Measurements from ENCODE around the gene GRIN2A. TPM values are rescaled to one million over a fixed set of nuclear protein-coding genes. Genes with fewer than 3 reads are reported as not detected.

GRIN2A gene
- total and polyA plus RNA-seq, 8 donors = 0.06 to 9.8 (median 0.86) TPM

DNA sequence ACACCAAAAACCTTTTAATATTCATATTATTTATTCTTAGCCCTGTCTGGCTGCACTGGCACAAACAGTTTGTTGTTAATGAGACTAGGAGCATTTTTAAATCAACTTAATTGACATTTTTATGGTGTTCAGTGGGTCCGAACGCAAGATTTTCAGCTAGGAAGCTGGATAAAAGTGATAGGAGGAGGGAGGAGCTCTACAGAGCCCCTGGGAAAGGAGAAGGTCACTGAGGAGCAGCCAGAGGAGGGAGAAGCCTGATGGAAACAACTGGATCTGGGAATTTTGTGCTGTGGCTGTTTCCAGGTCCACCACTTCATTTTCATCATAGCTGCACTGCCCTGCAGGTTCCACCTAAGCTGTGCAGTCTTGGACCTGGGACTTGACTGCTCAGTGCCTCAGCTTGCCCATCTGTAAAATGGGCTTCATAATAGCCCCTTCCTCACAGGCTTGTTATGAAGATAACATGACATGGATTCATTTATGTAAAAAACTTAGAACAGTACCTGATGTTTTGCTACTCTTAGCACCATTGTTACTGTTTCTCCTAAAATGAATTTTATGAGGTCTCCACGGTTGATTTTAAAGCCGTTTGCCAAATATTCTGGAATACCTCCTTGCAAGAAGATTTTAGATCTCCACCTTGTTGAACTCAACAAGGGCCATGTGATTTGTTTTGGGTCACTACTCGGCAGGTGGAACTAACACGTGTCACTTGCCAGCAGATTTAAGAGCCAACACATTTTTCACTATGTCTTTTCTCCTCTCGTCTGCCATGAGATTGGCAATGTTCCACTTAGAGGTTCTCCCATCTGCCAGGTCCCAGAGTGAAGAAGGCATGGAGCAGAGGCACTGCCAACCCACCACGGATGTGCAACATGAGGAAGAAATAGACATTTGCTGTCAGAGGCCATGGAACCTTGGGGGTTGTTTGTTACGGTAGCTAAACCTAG, 18.7 kb upstream of the GRIN2A start:
- no peak for DNase-seq
- Histone ChIP-seq H3K36me3 (no peaks in the 10 kb centered on the region), H3K9me3 (peaks cover 0 to 8% (median 0%) of the 10 kb centered on the region in 4 donors), H3K4me3 (no peak overlapping the region), H3K27me3 (peaks cover 0 to 11% (median 0%) of the 10 kb centered on the region in 3 donors), H3K27ac (no peak overlapping the region), H3K4me1 (no peaks in the 10 kb centered on the region)
- whole genome bisulfite sequencing, 5 donors = 70 to 77% (median 74%) methylated on average over 9 of the region's 9 CpGs
- intact Hi-C loops (cut with DNase I; ENCODE audit: low total_unique reads) = no loop called here
- TF ChIP-seq, protein P1, sequence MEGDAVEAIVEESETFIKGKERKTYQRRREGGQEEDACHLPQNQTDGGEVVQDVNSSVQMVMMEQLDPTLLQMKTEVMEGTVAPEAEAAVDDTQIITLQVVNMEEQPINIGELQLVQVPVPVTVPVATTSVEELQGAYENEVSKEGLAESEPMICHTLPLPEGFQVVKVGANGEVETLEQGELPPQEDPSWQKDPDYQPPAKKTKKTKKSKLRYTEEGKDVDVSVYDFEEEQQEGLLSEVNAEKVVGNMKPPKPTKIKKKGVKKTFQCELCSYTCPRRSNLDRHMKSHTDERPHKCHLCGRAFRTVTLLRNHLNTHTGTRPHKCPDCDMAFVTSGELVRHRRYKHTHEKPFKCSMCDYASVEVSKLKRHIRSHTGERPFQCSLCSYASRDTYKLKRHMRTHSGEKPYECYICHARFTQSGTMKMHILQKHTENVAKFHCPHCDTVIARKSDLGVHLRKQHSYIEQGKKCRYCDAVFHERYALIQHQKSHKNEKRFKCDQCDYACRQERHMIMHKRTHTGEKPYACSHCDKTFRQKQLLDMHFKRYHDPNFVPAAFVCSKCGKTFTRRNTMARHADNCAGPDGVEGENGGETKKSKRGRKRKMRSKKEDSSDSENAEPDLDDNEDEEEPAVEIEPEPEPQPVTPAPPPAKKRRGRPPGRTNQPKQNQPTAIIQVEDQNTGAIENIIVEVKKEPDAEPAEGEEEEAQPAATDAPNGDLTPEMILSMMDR (IDR thresholded peaks at IDR 0.05) = no peak
- TF ChIP-seq POLR2AphosphoS5 (IDR thresholded peaks at IDR 0.05) = no peak

DNA sequence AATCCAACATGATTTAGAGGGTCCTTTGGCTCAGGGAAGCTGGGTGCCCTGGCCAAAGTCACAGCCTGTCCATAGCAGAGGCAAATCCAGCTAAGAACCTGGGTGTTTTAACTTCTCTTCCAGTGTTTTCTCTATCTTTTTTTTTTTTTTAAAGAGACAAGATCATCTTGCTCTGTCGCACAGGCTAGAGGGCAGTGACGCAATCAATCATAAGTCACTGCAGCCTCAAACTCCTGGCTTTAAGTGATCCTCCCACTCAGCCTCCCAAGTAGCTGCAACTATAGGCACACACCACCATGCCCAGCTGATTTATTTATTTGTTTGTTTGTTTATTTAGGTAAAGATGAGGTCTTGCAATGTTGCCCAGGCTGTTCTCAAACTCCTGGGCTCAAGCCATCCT, 14.8 kb upstream of the GRIN2A start:
- DNase-seq = no peak
- H3K9me3 ChIP-seq = peaks cover 0 to 11% (median 7%) of the 10 kb centered on the region in 4 donors
- H3K4me3 ChIP-seq = no peak overlapping the region
- H3K4me1 ChIP-seq = no peaks in the 10 kb centered on the region
- H3K27ac ChIP-seq = no peak overlapping the region
- no peaks in the 10 kb centered on the region for H3K36me3 ChIP-seq
- TF ChIP-seq EP300 (IDR thresholded peaks at IDR 0.05) = no peak
- TF ChIP-seq, protein P1 (IDR thresholded peaks at IDR 0.05) = no peak
- TF ChIP-seq POLR2A (IDR thresholded peaks at IDR 0.05) = no peak
- no peak for TF ChIP-seq POLR2AphosphoS5 (IDR thresholded peaks at IDR 0.05)
- intact Hi-C loops (cut with DNase I; ENCODE audit: low total_unique reads) = no loop called here
- WGBS, 5 donors = 64 to 86% (median 72%) methylated on average over 2 of the region's 2 CpGs
- peaks cover 0 to 13% (median 0%) of the 10 kb centered on the region in 3 donors for H3K27me3 ChIP-seq

DNA sequence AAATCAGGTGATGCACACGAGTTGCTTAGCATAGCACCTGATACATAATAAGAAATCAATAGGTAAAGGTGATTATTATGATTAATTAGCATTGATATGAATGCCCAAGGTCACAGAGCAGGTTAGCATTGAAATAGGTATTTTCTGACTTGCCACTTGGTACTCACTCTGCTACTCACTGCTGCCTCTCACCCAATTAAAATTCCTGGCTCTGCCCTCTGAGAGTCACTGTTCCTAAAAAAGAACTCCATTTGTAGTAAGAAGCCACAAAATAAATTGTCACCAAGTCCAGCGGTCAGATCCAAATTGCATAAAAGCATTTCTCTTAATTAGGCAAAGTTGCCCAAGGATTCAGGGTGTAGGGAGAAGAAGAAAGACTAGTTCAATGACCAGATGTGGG, 8.9 kb upstream of the GRIN2A start:
- intact Hi-C loops (cut with DNase I; ENCODE audit: low total_unique reads) = no loop called here
- WGBS, 5 donors = 68 to 81% (median 69%) methylated on average over 2 of the region's 2 CpGs
- DNase-seq = no peak
- H3K27me3 ChIP-seq = peaks cover 0 to 15% (median 0%) of the 10 kb centered on the region in 3 donors
- no peak overlapping the region for H3K27ac ChIP-seq
- no peak overlapping the region for H3K4me3 ChIP-seq
- no peaks in the 10 kb centered on the region for H3K4me1 ChIP-seq
- H3K36me3 ChIP-seq = no peaks in the 10 kb centered on the region
- peaks cover 0 to 11% (median 7%) of the 10 kb centered on the region in 4 donors for H3K9me3 ChIP-seq
- TF ChIP-seq EP300 (IDR thresholded peaks at IDR 0.05) (no peak), POLR2AphosphoS5 (IDR thresholded peaks at IDR 0.05) (no peak), POLR2A (IDR thresholded peaks at IDR 0.05) (no peak)
- TF ChIP-seq, protein P1 (IDR thresholded peaks at IDR 0.05) = no peak

DNA sequence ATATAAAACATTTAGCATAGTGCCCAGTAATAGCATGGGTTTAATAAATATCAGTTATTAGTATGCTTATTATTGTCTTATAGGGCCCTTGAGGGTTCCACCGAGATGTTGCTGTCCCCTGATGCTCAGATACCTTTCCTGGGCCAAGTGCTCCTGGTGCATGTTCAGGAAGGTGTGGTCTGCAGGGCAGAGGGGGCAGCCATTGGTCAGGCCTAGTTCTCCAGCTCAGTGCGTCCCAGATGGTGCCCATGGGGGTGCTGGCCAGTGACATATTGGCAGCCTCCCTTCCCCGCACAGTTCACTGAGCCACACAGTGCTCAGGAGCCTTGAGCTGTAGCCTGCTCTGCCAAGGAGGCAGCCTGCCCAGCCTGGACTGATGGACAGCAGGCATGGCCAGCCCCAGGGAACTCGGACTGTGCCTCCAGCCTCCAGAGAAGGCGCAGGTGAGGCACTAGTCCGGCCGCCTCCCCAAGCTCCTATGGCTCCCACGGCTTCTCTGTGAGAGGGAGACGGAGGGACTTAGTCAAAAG, 7.7 kb upstream of the GRIN2A start:
- Histone ChIP-seq H3K4me1 (no peaks in the 10 kb centered on the region), H3K27me3 (peaks cover 0 to 17% (median 0%) of the 10 kb centered on the region in 3 donors), H3K9me3 (peaks cover 0 to 11% (median 7%) of the 10 kb centered on the region in 4 donors), H3K36me3 (no peaks in the 10 kb centered on the region), H3K4me3 (no peak overlapping the region), H3K27ac (no peak overlapping the region)
- intact Hi-C loops (cut with DNase I; ENCODE audit: low total_unique reads) = loop anchor here (10.0 kb wide), 1 partner anchor 545 kb away; no protein-coding TSS in a partner anchor
- DNase-seq = no peak
- TF ChIP-seq, protein P1 (IDR thresholded peaks at IDR 0.05) = no peak
- 68 to 81% (median 73%) methylated on average over 5 to 9 of the region's 9 CpGs for WGBS, 5 donors
